HepG2 (cell line): Measurements from ENCODE around the gene KCNG4. TPM values are rescaled to one million over a fixed set of nuclear protein-coding genes. Genes with fewer than 3 reads are reported as not detected.

ENCODE experiments used
- ATAC-seq: fragments of 200-7000 bp; cut with Tn5 transposase; 3 replicates; pipeline ENCODE4 v1.9.1; 2020; ENCODE audit warnings: mild to moderate bottlenecking, moderate library complexity
- BruUV-seq: library from RNA; stranded (reverse); fragments of 400-500 nt; replicated peaks from 2 replicates; lab custom pipeline; 2021; lab: Mats Ljungman, UMichigan
- CTCF ChIA-PET: fragments of 300-600 bp; formaldehyde crosslinking; extraction: SDS; loops from one replicate; lab custom pipeline; 2021; ENCODE audit warnings: low total read pairs, inconsistent platforms, low intra/inter-chr PET ratio; lab: Yijun Ruan, JAX
- POLR2A ChIA-PET: fragments of 350-600 bp; sonication (Branson Sonifier 250); formaldehyde crosslinking; loops from one replicate; lab custom pipeline; 2020; ENCODE audit warnings: antibody characterized with exemption, inconsistent platforms; lab: Yijun Ruan, JAX
- DNase-seq: peaks from one replicate; pipeline ENCODE4 v3.0.0-alpha.2; 2015; ENCODE audit warnings: low spot score
- FAIRE-seq: peaks from 3 replicates; lab custom pipeline; 2011; peaks lifted over from hg19 to GRCh38; lab: Jason Lieb, UNC
- H2AFZ ChIP-seq: one replicate; pipeline ENCODE4 v1.6.1; 2011; ENCODE audit warnings: low read length, inconsistent platforms
- H3K27ac ChIP-seq: fragments of 300-600 bp; 3 replicates; pipeline ENCODE4 v1.8.0; 2011; ENCODE audit warnings: mixed run types, mild to moderate bottlenecking, mixed read lengths, low read length, inconsistent platforms; ENCODE audit not compliant: insufficient read depth; ENCODE audit errors: extremely low read length
- H3K27me3 ChIP-seq, 2 experiments: fragments of 200-600 bp in 1 of 2; 2 replicates in 1 of 2; 3 replicates in 1 of 2; pipeline versions ENCODE4 v1.6.0 to v1.8.0; 2011; ENCODE audit warnings: low read length in 2 of 2, mild to moderate bottlenecking in 2 of 2, moderate library complexity in 2 of 2, inconsistent platforms in 1 of 2; ENCODE audit not compliant: insufficient read depth in 2 of 2, control insufficient read depth in 1 of 2
- H3K36me3 ChIP-seq, 2 experiments: fragments of 200-600 bp in 1 of 2; replicated peaks in 1 of 2; 2 replicates in 1 of 2; 3 replicates in 1 of 2; pipeline versions ENCODE4 v1.5.1 to v1.8.0; 2011; ENCODE audit warnings: low read length in 2 of 2, inconsistent platforms in 1 of 2; ENCODE audit not compliant: insufficient read depth in 2 of 2, control insufficient read depth in 1 of 2
- H3K4me1 ChIP-seq: 2 replicates; pipeline ENCODE4 v1.5.1; 2012; ENCODE audit warnings: low read length, inconsistent platforms; ENCODE audit not compliant: insufficient read depth
- H3K4me2 ChIP-seq: 2 replicates; pipeline ENCODE4 v1.6.0; 2011; ENCODE audit warnings: low read depth, low read length, inconsistent platforms
- H3K4me3 ChIP-seq, 3 experiments: fragments of 200-600 bp in 1 of 3; sonication (generic), shearing (Covaris generic) in 1 of 3; replicated peaks in 1 of 3; 2 replicates each; pipeline ENCODE4 v1.5.1; 2011 to 2016; ENCODE audit warnings: low read length in 3 of 3, inconsistent platforms in 2 of 3, low read depth in 2 of 3, mild to moderate bottlenecking in 2 of 3, control low read depth in 1 of 3, mixed read lengths in 1 of 3; ENCODE audit not compliant: insufficient read depth in 1 of 3
- H3K79me2 ChIP-seq: one replicate; pipeline ENCODE4 v1.6.1; 2011; ENCODE audit warnings: low read length, inconsistent platforms; ENCODE audit not compliant: insufficient read depth
- H3K9ac ChIP-seq: 2 replicates; pipeline ENCODE4 v1.6.0; 2011; ENCODE audit warnings: mild to moderate bottlenecking, low read depth, low read length, inconsistent platforms; ENCODE audit not compliant: insufficient read depth
- H3K9me3 ChIP-seq: 2 replicates; pipeline ENCODE4 v1.5.1; 2012; ENCODE audit warnings: mild to moderate bottlenecking, low read length
- H4K20me1 ChIP-seq: 2 replicates; pipeline ENCODE4 v1.6.0; 2011; ENCODE audit warnings: inconsistent platforms, mild to moderate bottlenecking, low read length, moderate library complexity; ENCODE audit not compliant: insufficient read depth
- KDM3A ChIP-seq: IDR thresholded peaks from 2 replicates; pipeline ENCODE4 v1.6.1; 2018; ENCODE audit warnings: low read depth, missing compliant biosample characterization
- NFYC ChIP-seq: IDR thresholded peaks from 2 replicates; pipeline ENCODE4 v1.6.1; 2016; ENCODE audit warnings: missing genetic modification reagents, missing compliant biosample characterization
- ZNF12 ChIP-seq: sonication (generic); formaldehyde crosslinking; IDR thresholded peaks from 2 replicates; pipeline ENCODE4 v1.5.0; 2020; ENCODE audit warnings: missing genetic modification reagents
- ZNF329 ChIP-seq: sonication (generic); formaldehyde crosslinking; IDR thresholded peaks from 2 replicates; pipeline ENCODE4 v1.9.0; 2021; ENCODE audit warnings: low read depth, mild to moderate bottlenecking, missing genetic modification reagents
- WGBS: methylation state at CpG from one replicate; pipeline ENCODE4 v1.1.6; 2017; ENCODE audit warnings: low lambda C conversion rate; 5-methylcytosine and 5-hydroxymethylcytosine counted together
- in situ Hi-C: cut with HindIII; loops from 2 replicates; pipeline ENCODE4 v1.10.0; 2017; ENCODE audit warnings: low pct_unique_long_range_greater_than_20kb; ENCODE audit not compliant: extremely low pct_ligation_motif_present
- intact Hi-C: fragments of 100-400 bp; cut with micrococcal nuclease; formaldehyde crosslinking; loops from one replicate; pipeline ENCODE4 v1.10.0; 2022; ENCODE audit not compliant: unreplicated experiment
- polyA plus RNA-seq, 8 experiments: library from polyadenylated mRNA; depleted of rRNA in 3 of 8; stranded (reverse) in 7 of 8; unstranded in 1 of 8; fragments of >200 nt; fragmentation: Illumina TruSeq in 4 of 8; extraction: Trizol in 4 of 8; gene quantifications; 2 replicates each; pipeline versions ENCODE4 v1.2.1 to v1.2.3, GENCODE V29; 2011 to 2016; ENCODE audit warnings: low read depth in 4 of 8, missing spikeins in 1 of 8, mixed read lengths in 1 of 8; ENCODE audit not compliant: insufficient read depth in 1 of 8
- total RNA-seq, 5 experiments: library from RNA; depleted of rRNA; stranded (reverse); fragments of >200 nt; fragmentation: Illumina TruSeq; extraction: Trizol; gene quantifications; 2 replicates each; pipeline ENCODE4 v1.2.3, GENCODE V29; 2016; ENCODE audit warnings: low read depth in 1 of 5
- TF ChIP-seq, protein P1 (sequence below): sonication (generic); formaldehyde crosslinking; IDR thresholded peaks from 2 replicates; pipeline ENCODE4 v1.8.1; 2023; ENCODE audit warnings: mild to moderate bottlenecking, missing genetic modification reagents

Gene KCNG4
- total and polyA plus RNA-seq, 2 of the 13 experiments (the other 11 are each of a cell fraction or from before 2014, with no cell fraction given) = not detected

DNA sequence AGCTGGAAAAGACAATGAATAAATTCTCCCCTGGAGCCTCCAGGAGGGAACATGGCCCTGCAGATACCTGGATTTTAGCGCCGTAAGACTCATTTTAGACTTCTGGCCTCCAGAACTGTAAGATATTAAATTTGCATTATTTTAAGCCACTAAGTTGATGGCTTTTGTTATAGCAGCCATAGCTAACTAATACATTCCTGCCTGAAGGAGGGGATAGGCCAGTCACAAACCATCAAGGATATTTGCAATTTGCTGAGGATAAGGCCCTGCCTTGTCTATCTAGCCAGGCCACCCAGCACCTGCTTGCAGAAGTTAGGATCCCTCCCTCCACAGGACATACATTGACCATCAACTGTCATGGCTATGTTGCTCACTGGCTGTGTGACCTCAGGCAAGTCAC lies 4.9 kb upstream of the KCNG4 start:
- Histone ChIP-seq H2AFZ (no peak overlapping the region), H3K4me1 (no peaks in the 10 kb centered on the region), H3K4me2 (no peak overlapping the region), H3K9ac (no peak overlapping the region), H3K36me3 (no peaks in the 10 kb centered on the region), H3K27ac (no peak overlapping the region), H4K20me1 (no peaks in the 10 kb centered on the region), H3K79me2 (no peaks in the 10 kb centered on the region), H3K27me3 (peaks cover 10 to 49% of the 10 kb centered on the region in 2 experiments), H3K9me3 (no peaks in the 10 kb centered on the region)
- in situ Hi-C loops = no loop called here
- CTCF ChIA-PET = no interaction called here
- intact Hi-C loops = no loop called here
- POLR2A ChIA-PET = no interaction called here
- no peak for DNase-seq
- BruUV-seq = no TSS peak
- ATAC-seq = no peak
- WGBS = 53% methylated on average over 2 of the region's 2 CpGs
- TF ChIP-seq KDM3A (CRISPR knock-in tag) (no peak), ZNF12 (peak; percentile 93)
- TF ChIP-seq, protein P1, sequence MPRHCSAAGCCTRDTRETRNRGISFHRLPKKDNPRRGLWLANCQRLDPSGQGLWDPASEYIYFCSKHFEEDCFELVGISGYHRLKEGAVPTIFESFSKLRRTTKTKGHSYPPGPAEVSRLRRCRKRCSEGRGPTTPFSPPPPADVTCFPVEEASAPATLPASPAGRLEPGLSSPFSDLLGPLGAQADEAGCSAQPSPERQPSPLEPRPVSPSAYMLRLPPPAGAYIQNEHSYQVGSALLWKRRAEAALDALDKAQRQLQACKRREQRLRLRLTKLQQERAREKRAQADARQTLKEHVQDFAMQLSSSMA (CRISPR knock-in tag) = no peak
- TF ChIP-seq, all 625 proteins: peak for 1
- FAIRE-seq = no peak
- no peak overlapping the region for H3K4me3 ChIP-seq

DNA sequence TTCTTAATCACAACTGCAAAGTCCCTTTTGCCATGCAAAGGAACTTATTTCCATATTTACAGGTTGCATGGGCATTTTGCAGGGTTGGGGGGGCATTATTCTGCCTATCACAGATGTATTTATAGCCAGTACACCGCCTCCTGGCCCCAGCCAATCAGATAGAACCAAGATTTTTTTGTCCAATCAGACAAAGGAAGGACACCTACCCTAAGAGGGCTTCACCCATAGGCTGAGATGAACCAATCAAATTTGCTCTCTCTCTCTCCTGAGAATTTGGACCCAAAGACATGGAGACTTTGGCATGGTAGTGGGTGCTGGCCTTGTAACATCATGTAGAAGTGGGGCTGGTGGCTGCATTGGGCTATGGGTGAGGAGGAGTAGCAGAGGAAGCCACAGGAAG lies 3.9 kb upstream of the KCNG4 start:
- Histone ChIP-seq H3K27ac (no peak overlapping the region), H2AFZ (no peak overlapping the region), H3K36me3 (no peaks in the 10 kb centered on the region), H3K9me3 (no peaks in the 10 kb centered on the region), H4K20me1 (no peaks in the 10 kb centered on the region), H3K9ac (no peak overlapping the region), H3K79me2 (no peaks in the 10 kb centered on the region), H3K4me1 (no peaks in the 10 kb centered on the region), H3K27me3 (peaks cover 8 to 47% of the 10 kb centered on the region in 2 experiments), H3K4me3 (no peak overlapping the region), H3K4me2 (no peak overlapping the region)
- no TSS peak for BruUV-seq
- FAIRE-seq (no peak), ATAC-seq (no peak), DNase-seq (no peak)
- WGBS = 7% methylated on average over 1 of the region's 1 CpG
- ChIA-PET CTCF (no interaction called here), POLR2A (no interaction called here)
- in situ Hi-C loops = no loop called here
- intact Hi-C loops = no loop called here
- TF ChIP-seq NFYC (CRISPR knock-in tag) (peak; percentile 41; the same call in 1 of the 2 replicates), ZNF329 (CRISPR knock-in tag) (no peak)
